Naive thymus-derived CD4-positive, alpha-beta T cell (primary cell): ENCODE measurements around the gene SIK3. TPM values are rescaled to one million over a fixed set of nuclear protein-coding genes. Genes with fewer than 3 reads are reported as not detected.

Source experiments
- ATAC-seq: fragments of 150-1000 bp; cut with Tn5 transposase; 2 replicates; pipeline ENCODE4 v1.10.0; 2021; ENCODE audit warnings: mild to moderate bottlenecking, moderate library complexity
- CTCF ChIA-PET: fragments of 350-600 bp; sonication (Branson Sonifier 250); formaldehyde crosslinking; loops from one replicate; lab custom pipeline; 2021; ENCODE audit warnings: antibody characterized with exemption; lab: Charles Lee
- POLR2A ChIA-PET: fragments of 350-600 bp; sonication (Branson Sonifier 250); formaldehyde crosslinking; loops from one replicate; lab custom pipeline; 2021; ENCODE audit warnings: antibody characterized with exemption, inconsistent platforms; lab: Charles Lee
- DNase-seq, 9 donors: peaks; one replicate each; pipeline versions ENCODE4 v3.0.0 to v3.0.0-alpha.2; 2020 to 2022; ENCODE audit warnings: mixed read lengths in 1 of 9
- H3K27ac ChIP-seq: one replicate; pipeline ENCODE4 v1.7.0; 2013; ENCODE audit warnings: mild to moderate bottlenecking, low read depth, low read length, moderate library complexity
- H3K27me3 ChIP-seq, 2 donors: one replicate each; pipeline ENCODE4 v1.7.0; 2013; ENCODE audit warnings: low read length in 2 of 2, mild to moderate bottlenecking in 2 of 2, moderate library complexity in 2 of 2; ENCODE audit not compliant: control insufficient read depth in 2 of 2, insufficient read depth in 2 of 2
- H3K36me3 ChIP-seq, 3 experiments: 1 replicate in 2 of 3; 2 replicates in 1 of 3; pipeline ENCODE4 v1.7.0; 2013; ENCODE audit warnings: low read length in 3 of 3, mild to moderate bottlenecking in 3 of 3, moderate library complexity in 1 of 3; ENCODE audit not compliant: insufficient read depth in 3 of 3, control insufficient read depth in 2 of 3
- H3K4me1 ChIP-seq, 2 donors: one replicate each; pipeline ENCODE4 v1.7.0; 2013; ENCODE audit warnings: low read length in 2 of 2, mild to moderate bottlenecking in 2 of 2, moderate library complexity in 1 of 2; ENCODE audit not compliant: control insufficient read depth in 2 of 2, insufficient read depth in 2 of 2
- H3K4me3 ChIP-seq: 2 replicates; pipeline ENCODE4 v1.7.0; 2013; ENCODE audit warnings: mild to moderate bottlenecking, low read length
- H3K9me3 ChIP-seq, 3 experiments: 1 replicate in 2 of 3; 2 replicates in 1 of 3; pipeline ENCODE4 v1.7.0; 2013; ENCODE audit warnings: low read length in 3 of 3; ENCODE audit not compliant: control insufficient read depth in 2 of 3
- H3K27ac Mint-ChIP-seq, 9 donors: one replicate each; pipeline ENCODE4 v1.8.0; 2020 to 2022; ENCODE audit warnings: mixed read lengths in 9 of 9, mild to moderate bottlenecking in 8 of 9, moderate library complexity in 5 of 9, inconsistent platforms in 2 of 9
- H3K27me3 Mint-ChIP-seq, 5 donors: one replicate each; pipeline ENCODE4 v1.8.0; 2021 to 2022; ENCODE audit warnings: mixed read lengths in 5 of 5, mild to moderate bottlenecking in 1 of 5
- H3K36me3 Mint-ChIP-seq, 5 donors: one replicate each; pipeline ENCODE4 v1.8.0; 2020 to 2022; ENCODE audit warnings: mixed read lengths in 5 of 5, mild to moderate bottlenecking in 3 of 5, inconsistent platforms in 1 of 5
- H3K4me1 Mint-ChIP-seq, 7 donors: one replicate each; pipeline ENCODE4 v1.8.0; 2020 to 2022; ENCODE audit warnings: mixed read lengths in 7 of 7, mild to moderate bottlenecking in 3 of 7, inconsistent platforms in 1 of 7
- H3K4me3 Mint-ChIP-seq, 10 donors: one replicate each; pipeline ENCODE4 v1.8.0; 2020 to 2022; ENCODE audit warnings: mild to moderate bottlenecking in 10 of 10, mixed read lengths in 10 of 10, moderate library complexity in 6 of 10, inconsistent platforms in 2 of 10
- H3K9me3 Mint-ChIP-seq, 11 donors: one replicate each; pipeline ENCODE4 v1.8.0; 2020 to 2022; ENCODE audit warnings: mixed read lengths in 11 of 11, mild to moderate bottlenecking in 4 of 11, inconsistent platforms in 1 of 11, moderate library complexity in 1 of 11
- intact Hi-C, 2 donors: fragments of 100-400 bp; cut with micrococcal nuclease; formaldehyde crosslinking; loops; one replicate each; pipeline ENCODE4 v1.15.1; 2023
- polyA plus RNA-seq, 2 donors: library from polyadenylated mRNA; unstranded; fragments of 300-500 nt; fragmentation: Illumina TruSeq; gene quantifications; one replicate each; pipeline ENCODE4 v1.2.3, GENCODE V29; 2021
- total RNA-seq, 6 experiments: library from RNA in 5 of 6; stranded (reverse) in 5 of 6; gene quantifications; 1 replicate in 5 of 6; 2 replicates in 1 of 6; pipeline ENCODE4 v1.2.3 and lab custom pipeline; 2021 to 2026

Gene SIK3
- total and polyA plus RNA-seq, 7 experiments from 2014 or later: 13.3 to 85.2 (median 64.4) TPM

GRCh38 chr11:116990811-116991210 lies 107.4 kb downstream of the SIK3 start:
- CTCF ChIA-PET: no interaction called here
- peaks cover 0 to 7% (median 4%) of the 10 kb centered on the region in 5 donors for H3K36me3 Mint-ChIP-seq
- no peaks in the 10 kb centered on the region for H3K27me3 Mint-ChIP-seq
- peak overlapping the region in 6 of 9 donors; percentile 4 to 59 (median 24) for H3K27ac Mint-ChIP-seq
- DNase-seq (no peak), ATAC-seq (no peak)
- Histone ChIP-seq H3K9me3 (no peaks in the 10 kb centered on the region), H3K4me1 (peaks cover 14% of the 10 kb centered on the region in 2 donors), H3K27me3 (no peaks in the 10 kb centered on the region), H3K36me3 (no peaks in the 10 kb centered on the region), H3K27ac (no peak overlapping the region), H3K4me3 (no peak overlapping the region)
- intact Hi-C loops: no loop called here
- peak overlapping the region in 3 of 10 donors; percentile 2 to 24 (median 4) for H3K4me3 Mint-ChIP-seq
- H3K4me1 Mint-ChIP-seq: peaks cover 56 to 88% (median 79%) of the 10 kb centered on the region in 7 donors
- H3K9me3 Mint-ChIP-seq: peaks cover 0 to 2% (median 0%) of the 10 kb centered on the region in 11 donors
- POLR2A ChIA-PET: no interaction called here

- peaks cover 0 to 7% (median 4%) of the 10 kb centered on the region in 5 donors for H3K36me3 Mint-ChIP-seq
- H3K4me3 Mint-ChIP-seq: no peak overlapping the region
- intact Hi-C loops: no loop called here
- H3K4me1 Mint-ChIP-seq: peaks cover 56 to 89% (median 80%) of the 10 kb centered on the region in 7 donors
- H3K27me3 ChIP-seq: no peaks in the 10 kb centered on the region
- ChIA-PET POLR2A (no interaction called here), CTCF (no interaction called here)
- H3K27ac Mint-ChIP-seq: peak overlapping the region in 5 of 9 donors; percentile 4 to 58 (median 32)
- no peak overlapping the region for H3K27ac ChIP-seq
- H3K9me3 ChIP-seq: no peaks in the 10 kb centered on the region
- peaks cover 0 to 2% (median 0%) of the 10 kb centered on the region in 11 donors for H3K9me3 Mint-ChIP-seq
- ATAC-seq (no peak), DNase-seq (no peak)
- H3K4me3 ChIP-seq: no peak overlapping the region
- H3K4me1 ChIP-seq: peaks cover 9 to 15% of the 10 kb centered on the region in 2 donors
- H3K27me3 Mint-ChIP-seq: no peaks in the 10 kb centered on the region
- H3K36me3 ChIP-seq: no peaks in the 10 kb centered on the region
Observed at GRCh38 chr11:116990061-116990473, 108.2 kb downstream of the SIK3 start.

DNA sequence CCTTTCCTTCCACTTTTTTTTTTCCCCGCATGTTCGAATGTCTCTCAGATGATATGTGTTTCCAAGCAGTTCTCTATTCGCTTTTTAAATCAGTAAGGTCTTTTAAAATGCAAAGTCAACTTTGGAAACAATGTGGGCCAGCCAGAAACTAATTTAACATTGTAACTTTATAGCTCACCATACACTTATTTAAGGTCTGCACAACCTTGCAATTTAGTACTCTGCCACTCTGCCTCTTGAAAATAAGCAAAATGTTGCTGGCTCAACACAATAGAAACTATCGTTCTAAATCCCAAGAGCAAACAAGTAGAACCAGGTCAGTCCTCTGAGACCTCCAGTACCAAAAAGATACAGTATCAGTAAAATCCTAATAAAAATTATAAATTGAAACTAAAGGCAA lies 109.0 kb downstream of the SIK3 start:
- Histone ChIP-seq H3K27ac (no peak overlapping the region), H3K9me3 (no peaks in the 10 kb centered on the region), H3K4me3 (no peak overlapping the region), H3K4me1 (peaks cover 5 to 13% of the 10 kb centered on the region in 2 donors), H3K27me3 (no peaks in the 10 kb centered on the region), H3K36me3 (no peaks in the 10 kb centered on the region)
- ATAC-seq (no peak), DNase-seq (no peak)
- H3K4me3 Mint-ChIP-seq: no peak overlapping the region
- peaks cover 0 to 2% (median 0%) of the 10 kb centered on the region in 11 donors for H3K9me3 Mint-ChIP-seq
- CTCF ChIA-PET: no interaction called here
- peaks cover 54 to 88% (median 80%) of the 10 kb centered on the region in 7 donors for H3K4me1 Mint-ChIP-seq
- peaks cover 0 to 7% (median 4%) of the 10 kb centered on the region in 5 donors for H3K36me3 Mint-ChIP-seq
- H3K27ac Mint-ChIP-seq: peak overlapping the region in 2 of 9 donors; percentile 17 to 58
- intact Hi-C loops: loop anchor here (5.0 kb wide), 2 partner anchors 33 to 62 kb away; no protein-coding TSS in a partner anchor
- no peaks in the 10 kb centered on the region for H3K27me3 Mint-ChIP-seq
- POLR2A ChIA-PET: no interaction called here

- H3K4me3 ChIP-seq: no peak overlapping the region
- DNase-seq (no peak), ATAC-seq (peak; percentile 71)
- no peaks in the 10 kb centered on the region for H3K27me3 Mint-ChIP-seq
- ChIA-PET CTCF (interaction anchor here (0.6 kb wide), 1 partner anchor 229 kb away, joined by 3 read pairs; no protein-coding TSS in a partner anchor), POLR2A (interaction anchor here (0.6 to 1.0 kb wide), 2 partner anchors 199 to 213 kb away, joined by 4 read pairs; partner anchors contain the start of gene ZPR1)
- peak overlapping the region in 8 of 10 donors; percentile 0 to 67 (median 20) for H3K4me3 Mint-ChIP-seq
- H3K9me3 Mint-ChIP-seq: no peaks in the 10 kb centered on the region
- H3K9me3 ChIP-seq: no peaks in the 10 kb centered on the region
- intact Hi-C loops: loop anchor here (1.0 to 5.0 kb wide), 3 partner anchors 11 to 59 kb away; no protein-coding TSS in a partner anchor
- H3K27ac ChIP-seq: no peak overlapping the region
- H3K36me3 Mint-ChIP-seq: peaks cover 0 to 12% (median 4%) of the 10 kb centered on the region in 5 donors
- peaks cover 45 to 75% (median 69%) of the 10 kb centered on the region in 7 donors for H3K4me1 Mint-ChIP-seq
- H3K36me3 ChIP-seq: no peaks in the 10 kb centered on the region
- no peaks in the 10 kb centered on the region for H3K27me3 ChIP-seq
- peak overlapping the region in 5 of 9 donors; percentile 0 to 80 (median 10) for H3K27ac Mint-ChIP-seq
- H3K4me1 ChIP-seq: peaks cover 0 to 10% of the 10 kb centered on the region in 2 donors
Observed at GRCh38 chr11:116986521-116987105, 111.6 kb downstream of the SIK3 start.

DNA sequence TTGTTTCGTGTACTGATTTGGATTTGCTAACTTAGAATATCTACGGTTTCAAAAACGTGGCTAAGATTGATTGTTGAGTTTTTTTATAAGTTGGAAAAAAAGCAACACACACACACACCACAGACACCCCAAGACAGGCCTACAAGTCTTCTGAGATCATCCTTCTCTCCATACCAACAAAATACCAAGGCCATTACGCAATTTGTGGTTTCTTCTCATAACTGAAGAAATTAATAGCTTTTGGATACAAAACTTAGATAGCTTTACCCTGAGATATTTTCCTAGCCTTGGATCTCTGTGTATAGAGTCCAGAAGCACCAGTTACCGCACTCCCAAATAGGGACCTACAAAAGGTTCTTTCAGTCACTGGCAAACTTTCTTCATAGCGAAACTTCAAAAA lies 113.6 kb downstream of the SIK3 start:
- H3K4me3 ChIP-seq: no peak overlapping the region
- Mint-ChIP-seq H3K9me3 (no peaks in the 10 kb centered on the region), H3K4me3 (no peak overlapping the region), H3K4me1 (peaks cover 49 to 78% (median 71%) of the 10 kb centered on the region in 7 donors), H3K27me3 (no peaks in the 10 kb centered on the region), H3K36me3 (peaks cover 0 to 17% (median 4%) of the 10 kb centered on the region in 5 donors), H3K27ac (peak overlapping the region in 3 of 9 donors; percentile 19 to 54 (median 49))
- CTCF ChIA-PET: no interaction called here
- ATAC-seq: no peak
- H3K27me3 ChIP-seq: no peaks in the 10 kb centered on the region
- no peak overlapping the region for H3K27ac ChIP-seq
- peaks cover 0 to 18% of the 10 kb centered on the region in 2 donors for H3K4me1 ChIP-seq
- no peaks in the 10 kb centered on the region for H3K36me3 ChIP-seq
- H3K9me3 ChIP-seq: no peaks in the 10 kb centered on the region
- DNase-seq: no peak
- intact Hi-C loops: loop anchor here in 1 of 2 donors (5.0 kb wide), 1 partner anchor 52 kb away; no protein-coding TSS in a partner anchor
- POLR2A ChIA-PET: no interaction called here

DNA sequence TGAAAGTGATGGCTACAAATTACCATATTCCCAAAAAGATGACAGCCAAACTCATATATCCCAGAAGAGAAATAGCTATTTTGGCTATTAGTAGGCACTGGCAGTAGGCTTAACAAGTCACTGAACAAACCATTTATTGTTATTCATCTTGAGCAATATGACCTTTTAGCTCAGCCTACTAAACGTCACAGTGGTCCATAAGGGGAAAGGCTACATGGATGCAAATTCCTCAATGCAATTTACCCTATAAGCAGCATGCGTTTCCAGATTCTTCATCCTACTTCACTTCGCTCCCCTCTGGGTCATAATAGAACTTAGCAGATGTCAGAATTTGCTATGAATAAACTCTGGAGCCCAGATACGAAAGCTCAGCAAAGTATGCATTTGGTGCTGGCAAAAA lies 114.0 kb downstream of the SIK3 start:
- DNase-seq: no peak
- Histone ChIP-seq H3K4me3 (no peak overlapping the region), H3K9me3 (no peaks in the 10 kb centered on the region), H3K27me3 (no peaks in the 10 kb centered on the region), H3K27ac (no peak overlapping the region), H3K36me3 (no peaks in the 10 kb centered on the region), H3K4me1 (peaks cover 0 to 18% of the 10 kb centered on the region in 2 donors)
- ChIA-PET POLR2A (no interaction called here), CTCF (no interaction called here)
- intact Hi-C loops: loop anchor here in 1 of 2 donors (5.0 kb wide), 1 partner anchor 52 kb away; no protein-coding TSS in a partner anchor
- Mint-ChIP-seq H3K27ac (peak overlapping the region in 1 of 9 donors; percentile 49), H3K4me3 (no peak overlapping the region), H3K4me1 (peaks cover 47 to 78% (median 73%) of the 10 kb centered on the region in 7 donors), H3K27me3 (no peaks in the 10 kb centered on the region), H3K36me3 (peaks cover 0 to 17% (median 3%) of the 10 kb centered on the region in 5 donors), H3K9me3 (no peaks in the 10 kb centered on the region)
- ATAC-seq: no peak
